ENCODE data around the gene NKAPL. TPM values are rescaled to one million over a fixed set of nuclear protein-coding genes. Genes with fewer than 3 reads are reported as not detected.

Gene NKAPL
- total RNA-seq (2014; rRNA removed; shearing (Covaris generic)) = not detected in 2 replicates

DNA sequence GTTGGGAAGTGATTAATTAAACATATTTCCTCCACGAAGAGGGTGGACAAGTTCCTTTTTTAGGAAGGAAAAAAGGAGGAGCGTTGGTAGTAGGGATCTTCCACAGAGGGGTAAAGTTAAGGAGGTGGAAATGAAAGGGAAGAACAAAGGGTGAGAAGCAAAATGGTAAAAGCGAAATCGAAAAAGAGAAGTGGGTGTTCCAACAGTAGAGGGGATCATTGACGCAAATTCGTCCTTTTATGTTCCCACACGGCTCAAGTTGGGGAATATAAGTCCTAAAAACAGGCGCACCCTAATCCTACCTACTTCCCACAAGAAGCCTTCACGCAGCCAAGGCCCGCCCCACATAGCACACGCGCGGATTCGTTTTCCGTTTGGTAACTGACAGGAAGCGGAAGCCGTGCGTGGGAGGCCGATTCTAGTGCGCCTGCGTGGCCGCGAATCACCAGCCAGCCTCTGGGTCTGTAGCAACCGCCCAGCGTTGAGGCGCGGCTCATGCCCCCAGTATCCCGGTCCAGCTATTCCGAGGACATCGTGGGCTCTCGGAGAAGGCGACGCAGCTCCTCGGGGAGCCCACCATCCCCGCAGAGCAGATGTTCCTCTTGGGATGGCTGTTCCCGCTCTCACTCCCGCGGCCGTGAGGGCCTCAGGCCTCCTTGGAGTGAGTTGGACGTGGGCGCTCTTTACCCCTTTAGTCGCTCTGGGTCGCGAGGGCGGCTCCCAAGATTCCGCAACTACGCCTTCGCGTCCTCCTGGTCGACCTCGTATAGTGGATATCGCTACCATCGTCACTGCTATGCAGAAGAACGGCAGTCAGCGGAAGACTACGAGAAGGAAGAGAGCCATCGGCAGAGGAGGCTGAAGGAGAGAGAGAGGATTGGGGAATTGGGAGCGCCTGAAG is at the start of gene NKAPL:
TSS of gene NKAPL (plus strand) at position 421 of the 901 bp plus-strand sequence. CDS start at position 496, 75 bp downstream.
- no peak for DNase-seq (ENCODE audit: low read depth)

GRCh38 chr6:28209753-28210535 is 49.2 kb upstream of the NKAPL start:
- DNase-seq (ENCODE audit: low read depth) = no peak

GRCh38 chr6:28211840-28212509 is 47.1 kb upstream of the NKAPL start:
- DNase-seq (ENCODE audit: low read depth) = no peak

DNA sequence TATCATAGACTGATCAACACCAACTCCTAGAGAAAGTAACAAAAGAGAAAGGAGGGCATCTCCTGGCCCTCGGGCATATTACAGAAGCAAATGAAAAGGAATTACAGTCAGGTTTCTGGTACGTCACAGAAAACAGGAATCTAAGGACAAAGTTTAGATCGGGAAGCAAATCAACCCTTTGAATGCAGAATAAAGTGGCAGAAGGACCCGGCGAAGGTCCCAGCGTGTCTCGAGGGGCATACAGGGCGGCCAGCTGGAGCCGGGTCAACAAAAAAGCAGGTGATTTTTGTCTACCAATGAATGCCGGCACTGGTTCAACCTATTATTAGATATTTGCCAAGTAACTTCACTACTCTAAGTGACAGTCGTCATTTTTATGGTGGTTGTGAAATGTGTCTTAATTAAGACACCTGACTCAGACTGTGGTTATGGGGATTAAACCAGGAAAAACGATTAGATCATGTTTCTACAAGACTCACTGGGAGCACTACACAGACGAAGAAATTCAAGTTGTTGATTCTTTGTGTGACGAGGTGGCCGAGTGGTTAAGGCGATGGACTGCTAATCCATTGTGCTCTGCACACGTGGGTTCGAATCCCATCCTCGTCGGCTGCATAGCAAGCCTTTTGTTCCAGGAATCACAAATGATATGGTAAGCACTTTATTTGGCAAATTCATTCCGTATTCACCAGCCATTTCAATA is 46.4 kb upstream of the NKAPL start:
- DNase-seq (ENCODE audit: low read depth) = peak; percentile 90

GRCh38 chr6:28213213-28213523 is 45.9 kb upstream of the NKAPL start:
- no peak for DNase-seq (ENCODE audit: low read depth)

GRCh38 chr6:28215425-28215824 is 43.7 kb upstream of the NKAPL start:
- no peak for DNase-seq (ENCODE audit: low read depth)

GRCh38 chr6:28217890-28218289 is 41.2 kb upstream of the NKAPL start:
- DNase-seq (ENCODE audit: low read depth) = no peak

DNA sequence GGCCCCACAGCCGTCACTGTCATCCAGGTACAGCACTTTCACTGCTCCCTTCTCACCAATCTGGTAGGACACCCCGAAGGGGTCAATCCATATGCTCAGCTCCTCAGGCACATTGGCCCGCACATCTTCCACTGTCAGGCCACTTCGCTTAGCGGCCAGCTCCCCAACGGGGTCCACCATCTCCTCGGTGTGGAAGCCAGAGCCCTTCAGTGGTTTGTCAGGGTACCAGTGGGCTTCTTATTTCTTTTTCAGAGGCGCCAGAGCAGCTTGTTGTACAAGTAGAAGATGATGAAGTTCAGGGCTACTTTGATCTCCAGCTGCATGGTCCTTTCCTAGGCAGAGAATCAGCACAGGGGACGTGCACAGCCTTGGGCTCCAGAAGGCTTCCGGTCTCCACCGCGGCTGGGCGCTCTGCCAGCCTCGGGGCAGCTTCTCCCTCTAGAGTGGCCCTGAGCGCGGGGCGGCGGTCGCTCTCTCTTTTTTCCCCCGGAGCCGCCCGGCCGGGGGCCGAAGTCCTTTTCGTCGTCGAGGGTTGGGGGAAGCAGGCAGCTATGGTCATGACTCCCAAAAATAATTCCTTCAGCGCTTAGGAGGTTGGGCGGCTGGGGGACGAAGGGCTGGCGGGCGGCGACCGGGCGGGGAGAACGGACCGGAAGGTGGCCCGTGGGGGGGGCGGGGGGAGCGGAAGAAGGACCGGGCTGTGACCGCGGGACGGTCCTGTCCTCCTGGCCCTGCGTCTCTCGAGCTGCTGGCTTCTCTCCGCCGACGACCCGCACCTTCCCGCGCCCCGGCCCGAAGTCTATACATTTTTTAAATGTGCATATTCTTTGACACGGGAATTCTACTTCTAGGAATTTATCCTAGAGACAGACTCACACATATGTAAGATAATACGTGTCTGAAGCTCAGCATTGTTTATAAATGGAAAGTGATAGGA is 40.5 kb upstream of the NKAPL start:
- peak; percentile 92 for DNase-seq (ENCODE audit: low read depth)

- no peak for DNase-seq (ENCODE audit: low read depth)
Observed at GRCh38 chr6:28220257-28221133, 38.6 kb upstream of the NKAPL start.

DNA sequence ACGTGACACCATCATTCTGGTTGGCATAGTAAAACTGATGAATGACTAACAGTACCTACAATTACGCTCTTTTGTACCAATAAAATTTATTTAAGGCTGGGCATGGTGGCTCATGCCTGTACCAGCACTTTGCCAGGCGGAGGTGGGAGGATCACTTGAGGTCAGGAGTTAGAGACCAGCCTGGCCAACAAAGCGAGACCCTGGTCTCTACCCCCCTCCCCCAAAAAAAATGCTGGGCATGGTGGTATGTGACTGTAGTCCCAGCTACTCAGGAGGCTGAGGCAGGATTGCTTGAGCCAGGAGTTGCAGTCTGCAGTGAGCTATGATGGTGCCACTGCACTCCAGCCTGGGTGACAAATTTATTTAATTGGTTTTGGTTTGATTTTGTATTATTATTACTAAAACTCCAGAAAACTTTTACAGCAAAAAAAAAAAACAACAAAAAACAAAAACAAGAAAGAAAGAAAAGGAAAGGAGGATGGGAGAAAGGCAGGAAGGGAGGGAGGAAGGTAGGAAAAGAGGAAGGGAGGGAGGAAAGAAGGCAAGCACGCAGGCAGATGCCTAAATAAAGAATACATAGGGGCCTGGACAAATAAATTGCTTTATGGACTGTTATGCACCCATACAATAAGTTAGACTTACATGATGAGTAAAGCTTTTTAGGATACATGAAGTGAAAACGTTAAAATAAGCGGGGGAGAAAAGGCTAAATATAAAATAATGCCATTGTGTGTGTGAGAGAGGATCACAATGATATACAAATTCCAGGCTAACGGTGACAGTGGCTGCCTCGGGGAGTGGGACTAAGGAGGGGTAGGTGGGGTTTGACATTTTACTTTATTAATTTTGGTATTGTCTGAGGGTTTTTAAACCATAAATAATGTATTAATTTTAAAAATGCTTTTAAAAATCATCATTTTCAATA is 34.7 kb upstream of the NKAPL start:
- no peak for DNase-seq (ENCODE audit: low read depth)

DNA sequence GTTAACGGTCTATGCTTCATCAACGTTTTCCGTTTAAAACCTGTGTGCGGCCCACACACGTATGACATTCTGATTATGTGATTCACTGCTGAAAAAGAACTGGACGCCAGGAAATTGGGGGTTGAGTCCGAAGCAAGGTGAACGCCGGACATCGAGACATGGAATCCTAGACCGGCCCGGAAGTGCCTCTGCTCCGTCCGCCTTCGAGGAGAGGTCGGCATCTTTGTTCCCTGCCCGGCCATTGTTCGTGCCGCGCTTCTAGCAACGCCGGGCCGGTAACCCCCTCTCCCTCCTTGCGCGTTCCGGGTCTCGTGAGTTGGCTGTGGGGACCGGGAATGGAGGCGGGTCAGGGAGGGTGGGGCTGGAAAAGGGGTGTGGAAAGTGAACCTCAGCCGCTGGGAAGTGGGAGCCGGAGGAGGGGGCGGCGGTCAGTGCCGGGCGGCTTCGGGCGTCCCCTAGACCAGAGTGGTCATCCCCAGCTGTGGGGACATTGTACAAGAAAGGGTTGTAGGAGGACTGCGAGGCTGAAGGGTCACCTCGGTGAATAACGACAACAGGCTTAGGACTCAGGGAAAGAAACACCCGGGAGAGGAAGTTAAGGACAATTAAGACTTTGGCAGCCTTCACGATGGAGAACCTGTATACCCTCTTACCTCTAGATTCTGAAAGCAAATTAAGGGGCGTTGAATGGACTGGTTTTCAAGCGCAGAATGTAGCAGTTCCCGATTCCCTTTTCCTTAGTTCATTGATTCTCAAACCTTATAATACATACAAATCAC is 33.9 kb upstream of the NKAPL start, which contains the start of gene ZSCAN9:
TSS of gene ZSCAN9 (plus strand) at position 220 of the 779 bp plus-strand sequence. CDS start 1,810 bp downstream, outside the sequence.
- DNase-seq (ENCODE audit: low read depth) = peak; percentile 98

DNA sequence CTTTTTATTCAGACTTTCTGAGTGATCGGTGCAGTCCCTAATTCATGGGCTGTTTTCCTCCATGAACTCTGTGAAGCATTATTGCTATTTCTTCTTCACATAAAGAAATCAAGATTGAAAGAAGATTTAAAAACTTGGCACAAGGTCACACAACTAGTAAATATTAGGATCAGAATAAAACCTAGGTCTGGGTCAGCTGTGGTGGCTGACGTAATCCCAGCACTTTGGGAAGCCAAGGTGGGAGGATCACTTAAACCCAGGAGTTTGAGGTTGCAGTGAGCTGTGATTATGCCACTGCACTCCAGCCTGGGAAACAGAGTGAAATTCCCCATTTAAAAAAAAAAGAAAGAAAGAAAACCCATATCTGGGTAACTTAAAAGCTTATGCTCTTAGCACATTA is 32.6 kb upstream of the NKAPL start:
- DNase-seq (ENCODE audit: low read depth) = no peak

DNA sequence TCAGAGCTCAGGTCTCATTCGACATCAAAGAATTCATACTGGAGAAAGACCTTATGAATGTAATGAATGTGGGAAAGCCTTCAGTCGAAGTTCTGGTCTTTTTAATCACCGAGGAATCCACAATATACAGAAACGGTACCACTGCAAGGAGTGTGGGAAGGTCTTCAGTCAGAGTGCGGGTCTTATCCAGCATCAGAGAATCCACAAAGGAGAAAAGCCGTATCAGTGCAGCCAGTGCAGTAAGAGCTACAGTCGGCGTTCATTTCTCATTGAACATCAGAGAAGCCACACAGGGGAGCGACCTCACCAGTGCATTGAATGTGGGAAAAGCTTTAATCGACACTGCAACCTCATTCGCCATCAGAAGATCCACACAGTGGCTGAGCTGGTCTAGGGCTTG is 26.3 kb upstream of the NKAPL start:
- no peak for DNase-seq (ENCODE audit: low read depth)

- no peak for DNase-seq (ENCODE audit: low read depth)
Observed at GRCh38 chr6:28235912-28236452, 23.1 kb upstream of the NKAPL start.

DNA sequence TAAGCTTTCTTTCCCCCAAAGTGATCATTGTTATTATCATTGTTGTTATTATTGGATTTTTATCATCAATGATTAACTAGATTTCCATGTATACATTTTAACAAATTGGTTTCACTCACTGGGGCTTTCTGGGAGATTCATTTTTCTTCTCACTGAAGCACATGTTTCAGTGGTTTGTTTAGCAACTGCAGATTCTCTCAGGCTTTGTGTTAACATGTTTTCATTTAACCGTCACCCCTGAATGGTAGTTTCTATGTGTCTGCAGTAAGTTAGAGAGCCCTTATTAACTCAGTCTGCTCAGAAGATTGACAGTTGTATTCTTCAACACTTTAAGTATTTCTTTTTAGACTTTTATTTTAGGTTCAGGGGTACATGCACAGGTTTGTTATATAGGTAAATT is 19.5 kb upstream of the NKAPL start:
- DNase-seq (ENCODE audit: low read depth) = no peak

DNA sequence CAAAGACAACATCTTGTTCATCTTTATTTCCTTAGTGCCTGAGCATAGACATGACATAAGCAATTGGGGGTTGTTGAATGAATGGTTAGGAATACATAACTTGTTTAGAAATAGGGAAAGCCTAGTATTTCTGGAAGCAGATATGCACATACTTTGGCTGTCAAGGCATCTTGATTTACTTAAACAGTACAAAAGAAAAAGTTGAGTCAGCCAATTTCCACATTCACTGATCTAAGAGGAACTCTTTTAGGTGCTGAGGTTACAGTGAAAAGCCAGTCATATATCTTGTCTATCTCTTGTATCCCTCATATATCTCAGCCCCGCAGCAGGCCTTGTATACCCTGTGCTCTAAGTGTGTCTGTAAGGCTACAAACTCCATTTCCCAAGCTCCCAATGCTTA is 18.6 kb upstream of the NKAPL start:
- no peak for DNase-seq (ENCODE audit: low read depth)

DNA sequence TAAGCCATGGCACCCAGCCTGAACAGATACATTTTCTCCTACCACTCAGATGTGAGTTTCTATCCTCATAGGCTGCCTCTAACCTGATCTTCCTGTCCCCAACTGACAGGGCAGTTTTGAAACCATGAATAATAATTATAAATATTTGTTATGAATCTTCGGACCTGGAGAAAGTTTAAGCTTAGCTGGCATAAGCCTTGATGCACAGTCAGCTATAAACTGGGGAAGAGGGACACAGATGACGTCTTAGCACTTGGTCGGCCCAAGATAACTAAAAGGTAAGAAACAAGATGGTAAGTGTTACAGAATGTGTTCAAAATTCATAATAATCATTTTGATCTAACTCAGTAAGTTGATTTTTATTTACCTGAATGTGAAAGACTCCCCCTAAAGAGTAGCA is 15.2 kb upstream of the NKAPL start:
- DNase-seq (ENCODE audit: low read depth) = no peak
